ENCODE data around the gene OR10H4. TPM values are rescaled to one million over a fixed set of nuclear protein-coding genes. Genes with fewer than 3 reads are reported as not detected.

Gene OR10H4
- total and polyA plus RNA-seq, 2 of the 8 experiments (the other 6 are each of a cell fraction or from before 2014, with no cell fraction given) = not detected

- H4K91ac ChIP-seq (replicated peaks; ENCODE audit: insufficient read length, low read length) = no peak overlapping the region
- no peak overlapping the region for H3K23ac ChIP-seq (ENCODE audit: insufficient read length)
- H3K4me3 ChIP-seq (ENCODE audit: extremely low read depth in 1 of 4, insufficient read depth in 2 of 4, low read depth in 3 of 4, low read length in 4 of 4) = no peak overlapping the region
- no peak overlapping the region for H2AFZ ChIP-seq (ENCODE audit: low read length)
- no peaks in the 10 kb centered on the region for H3K4me1 ChIP-seq (replicated peaks in 1 of 4; ENCODE audit: control insufficient read depth in 3 of 4, insufficient read depth in 4 of 4, low read length in 3 of 4)
- no peaks in the 10 kb centered on the region for H3K79me2 ChIP-seq (ENCODE audit: control insufficient read depth in 1 of 2, insufficient read depth in 2 of 2, low read length in 2 of 2)
- H2AK5ac ChIP-seq (ENCODE audit: low read depth, low read length) = no peak overlapping the region
- H3K4me2 ChIP-seq (ENCODE audit: insufficient read depth in 1 of 2, low read depth in 2 of 2, low read length in 2 of 2) = no peak overlapping the region
- CTCF ChIA-PET (ENCODE audit: partially characterized antibody) = no interaction called here
- H2BK20ac ChIP-seq (ENCODE audit: low read length) = no peak overlapping the region
- peaks cover 77 to 87% of the 10 kb centered on the region in 2 experiments for H3K9me3 ChIP-seq (ENCODE audit: insufficient read depth in 2 of 2, low read depth in 1 of 2, low read length in 1 of 2)
- H3K14ac ChIP-seq (ENCODE audit: insufficient read length) = no peak overlapping the region
- H3K4ac ChIP-seq (replicated peaks; ENCODE audit: insufficient read length, low read depth, low read length) = no peak overlapping the region
- DNase-seq (ENCODE audit: low read depth in 1 of 2, low spot score in 2 of 2) (no peak), FAIRE-seq (no peak)
- no peaks in the 10 kb centered on the region for H3K27me3 ChIP-seq (replicated peaks in 1 of 4; ENCODE audit: control insufficient read depth in 3 of 4, extremely low read depth in 1 of 4, insufficient read depth in 3 of 4, low read length in 3 of 4)
- POLR2A ChIA-PET (ENCODE audit: partially characterized antibody) = no interaction called here
- H4K5ac ChIP-seq (ENCODE audit: insufficient read length, low read depth, low read length) = no peak overlapping the region
- H2BK12ac ChIP-seq (ENCODE audit: low read depth, low read length) = no peak overlapping the region
- no peak overlapping the region for H2BK15ac ChIP-seq (ENCODE audit: low read length)
- no peak overlapping the region for H3K27ac ChIP-seq (ENCODE audit: low read depth, low read length)
- H3K79me1 ChIP-seq (ENCODE audit: low read depth, low read length) = no peaks in the 10 kb centered on the region
- no peak overlapping the region for H4K8ac ChIP-seq (ENCODE audit: extremely low read depth, insufficient read depth, low read length)
- H3K18ac ChIP-seq (ENCODE audit: extremely low read depth, low read length) = no peak overlapping the region
- no peaks in the 10 kb centered on the region for H3K23me2 ChIP-seq (ENCODE audit: low read depth, low read length)
- H2BK120ac ChIP-seq (replicated peaks; ENCODE audit: low read depth, low read length) = no peak overlapping the region
- no peak overlapping the region for H2BK5ac ChIP-seq (ENCODE audit: low read depth, low read length)
- WGBS, 2 experiments (ENCODE audit: extremely low coverage in 1 of 2, insufficient coverage in 1 of 2, insufficient read length in 1 of 2, insufficient replicate concordance in 2 of 2, low coverage in 1 of 2, low lambda C conversion rate in 2 of 2, missing lambda C conversion rate in 1 of 2) = 57% methylated on average over 7 of the region's 7 CpGs; no CpG with 5 or more reads in 1 of the 2 experiments
- no peaks in the 10 kb centered on the region; a peak in 1 of 8 replicates for H3K36me3 ChIP-seq (ENCODE audit: control insufficient read depth in 2 of 4, insufficient read depth in 4 of 4, low read length in 3 of 4)
- H3K9ac ChIP-seq (replicated peaks in 1 of 4; ENCODE audit: extremely low read depth in 1 of 4, low read depth in 3 of 4, low read length in 3 of 4) = no peak overlapping the region
- H4K20me1 ChIP-seq (replicated peaks in 1 of 2; ENCODE audit: control insufficient read depth in 1 of 2, insufficient read depth in 2 of 2, low read length in 2 of 2) = no peaks in the 10 kb centered on the region
- H3K56ac ChIP-seq (replicated peaks; ENCODE audit: insufficient read length, low read depth, low read length) = no peak overlapping the region
- TF ChIP-seq CTCF (IDR thresholded peaks at IDR 0.05; ENCODE audit: control extremely low read depth in 1 of 3, insufficient read depth in 1 of 3, low read depth in 1 of 3, low read length in 3 of 3) (no peak), SIRT6 (IDR thresholded peaks at IDR 0.05; ENCODE audit: low read length) (no peak), CHD2 (IDR thresholded peaks at IDR 0.05; ENCODE audit: low read length) (no peak), SRF (IDR thresholded peaks at IDR 0.05; ENCODE audit: low read depth, low read length) (no peak), EGR1 (IDR thresholded peaks at IDR 0.05; ENCODE audit: borderline replicate concordance, low read depth, low read length) (no peak), CEBPB (IDR thresholded peaks at IDR 0.05; ENCODE audit: low read depth, low read length) (no peak), TBP (IDR thresholded peaks at IDR 0.05; ENCODE audit: low read depth, low read length) (no peak), ATF2 (IDR thresholded peaks at IDR 0.05; ENCODE audit: low read length) (no peak), GTF2F1 (IDR thresholded peaks at IDR 0.05; ENCODE audit: borderline replicate concordance, low read depth, low read length) (no peak), SP2 (IDR thresholded peaks at IDR 0.05; ENCODE audit: low read length) (no peak), KDM4A (IDR thresholded peaks at IDR 0.05; ENCODE audit: low read depth, low read length, severe bottlenecking) (no peak), TEAD4 (IDR thresholded peaks at IDR 0.05; ENCODE audit: low read depth, low read length) (no peak)
These were observed 28.9 kb downstream of the OR10H4 start for GRCh38 chr19:15977690-15978089.

Data from H1 (cell line).